Smooth muscle cell (in vitro differentiated cells): ENCODE data around the gene ENTREP3. TPM values are rescaled to one million over a fixed set of nuclear protein-coding genes. Genes with fewer than 3 reads are reported as not detected.

Experiments used
- DNase-seq: peaks from one replicate; lab custom pipeline; 2025; ENCODE audit not compliant: unreplicated experiment; lab: John Stamatoyannopoulos, UW
- H2AFZ ChIP-seq: fragments of 200-600 bp; sonication (generic); 2 replicates; pipeline ENCODE4 v1.6.0; 2016; ENCODE audit warnings: antibody characterized with exemption, low read depth, mild to moderate bottlenecking
- H3F3A ChIP-seq: fragments of 200-600 bp; sonication (generic); 2 replicates; pipeline ENCODE4 v1.6.0; 2017; ENCODE audit warnings: antibody characterized with exemption, low read depth
- H3K27ac ChIP-seq: fragments of 200-600 bp; sonication (generic); 2 replicates; pipeline ENCODE4 v1.5.1; 2016; ENCODE audit warnings: low read depth, mild to moderate bottlenecking
- H3K27me3 ChIP-seq: fragments of 200-600 bp; sonication (generic); 2 replicates; pipeline ENCODE4 v1.6.1; 2016; ENCODE audit warnings: low read depth, mild to moderate bottlenecking
- H3K36me3 ChIP-seq: fragments of 200-600 bp; sonication (generic); 2 replicates; pipeline ENCODE4 v1.5.1; 2016; ENCODE audit warnings: low read depth
- H3K4me1 ChIP-seq: fragments of 200-600 bp; sonication (generic); 2 replicates; pipeline ENCODE4 v1.5.1; 2016; ENCODE audit warnings: low read depth
- H3K4me2 ChIP-seq: fragments of 200-600 bp; sonication (generic); 2 replicates; pipeline ENCODE4 v1.6.0; 2016; ENCODE audit warnings: mild to moderate bottlenecking
- H3K4me3 ChIP-seq: fragments of 200-600 bp; sonication (generic); 2 replicates; pipeline ENCODE4 v1.5.1; 2016; ENCODE audit warnings: mild to moderate bottlenecking
- H3K79me2 ChIP-seq: fragments of 200-600 bp; sonication (generic); 2 replicates; pipeline ENCODE4 v1.6.0; 2016; ENCODE audit warnings: low read depth, mild to moderate bottlenecking
- H3K9ac ChIP-seq: fragments of 200-600 bp; sonication (generic); 2 replicates; pipeline ENCODE4 v1.6.0; 2016; ENCODE audit warnings: low read depth
- H3K9me3 ChIP-seq: fragments of 200-600 bp; sonication (generic); replicated peaks from 2 replicates; pipeline ENCODE4 v1.5.1; 2016; ENCODE audit warnings: low read depth
- H4K20me1 ChIP-seq: fragments of 200-600 bp; sonication (generic); 2 replicates; pipeline ENCODE4 v1.6.0; 2016; ENCODE audit warnings: low read depth
- CTCF ChIP-seq: fragments of 200-600 bp; sonication (generic); IDR thresholded peaks from 2 replicates; pipeline ENCODE4 v1.5.1; 2017; ENCODE audit warnings: borderline replicate concordance, mild to moderate bottlenecking, antibody characterized with exemption; ENCODE audit not compliant: insufficient read depth, poor library complexity, severe bottlenecking
- WGBS: methylation state at CpG from one replicate; pipeline ENCODE4 v1.1.7; 2016; ENCODE audit warnings: low lambda C conversion rate; 5-methylcytosine and 5-hydroxymethylcytosine counted together
- polyA plus RNA-seq: library from polyadenylated mRNA; unstranded; fragments of >200 nt; fragmentation: Nextera tagmentation; extraction: Ambion mirVana; gene quantifications from 2 replicates; pipeline ENCODE4 v1.2.1, GENCODE V29; 2016
- total RNA-seq: library from RNA; depleted of rRNA; stranded (reverse); fragments of >200 nt; gene quantifications from 2 replicates; pipeline ENCODE4 v1.2.3, GENCODE V29; 2014

Gene ENTREP3
- total and polyA plus RNA-seq, 2 experiments from 2014 or later = 14.7 to 30.9 TPM

GRCh38 chr1:155260276-155260675, 5.0 kb upstream of the ENTREP3 start:
- no peak for TF ChIP-seq CTCF
- H3K79me2 ChIP-seq = peaks cover 18% of the 10 kb centered on the region
- H3F3A ChIP-seq = peaks cover 35% of the 10 kb centered on the region
- H3K4me2 ChIP-seq = no peak overlapping the region
- no peak for DNase-seq
- 98% methylated on average over 5 of the region's 5 CpGs for WGBS
- H3K9me3 ChIP-seq = no peaks in the 10 kb centered on the region
- no peak overlapping the region for H3K27ac ChIP-seq
- no peaks in the 10 kb centered on the region for H3K27me3 ChIP-seq
- peaks cover 11% of the 10 kb centered on the region for H3K4me1 ChIP-seq
- no peaks in the 10 kb centered on the region for H4K20me1 ChIP-seq
- H3K36me3 ChIP-seq = no peaks in the 10 kb centered on the region
- no peak overlapping the region for H3K9ac ChIP-seq
- H3K4me3 ChIP-seq = no peak overlapping the region
- H2AFZ ChIP-seq = no peak overlapping the region

GRCh38 chr1:155256058-155256852, 972 bp upstream of the ENTREP3 start:
- Histone ChIP-seq H2AFZ (peak overlapping the region; percentile 69), H3K4me3 (peak overlapping the region; percentile 89), H3F3A (peaks cover 15% of the 10 kb centered on the region), H4K20me1 (no peaks in the 10 kb centered on the region), H3K9ac (no peak overlapping the region), H3K27me3 (no peaks in the 10 kb centered on the region), H3K4me1 (peaks cover 29% of the 10 kb centered on the region), H3K79me2 (peaks cover 20% of the 10 kb centered on the region), H3K27ac (peak overlapping the region; percentile 60), H3K36me3 (no peaks in the 10 kb centered on the region), H3K9me3 (no peaks in the 10 kb centered on the region), H3K4me2 (peak overlapping the region; percentile 100)
- no peak for DNase-seq
- no peak for TF ChIP-seq CTCF
- WGBS = 89% methylated on average over 20 of the region's 20 CpGs

GRCh38 chr1:155254714-155255242, 505 bp downstream of the ENTREP3 start:
- Histone ChIP-seq H3K27me3 (no peaks in the 10 kb centered on the region), H3K79me2 (peaks cover 8% of the 10 kb centered on the region), H3K9me3 (no peaks in the 10 kb centered on the region), H3K4me1 (peaks cover 23% of the 10 kb centered on the region), H3K4me2 (peak overlapping the region; percentile 100), H3K9ac (peak overlapping the region; percentile 77), H3K36me3 (no peaks in the 10 kb centered on the region), H4K20me1 (no peaks in the 10 kb centered on the region), H3K27ac (peak overlapping the region; percentile 60), H2AFZ (peak overlapping the region; percentile 69), H3F3A (peaks cover 15% of the 10 kb centered on the region), H3K4me3 (peak overlapping the region; percentile 89)
- TF ChIP-seq CTCF = no peak
- 16% methylated on average over 8 of the region's 35 CpGs for WGBS
- DNase-seq = no peak
